ENCODE data around the gene RBM33. TPM values are rescaled to one million over a fixed set of nuclear protein-coding genes. Genes with fewer than 3 reads are reported as not detected.

The RBM33 gene
- total RNA-seq, 2 experiments from 2014 or later: 81.4 to 85.6 TPM

DNA sequence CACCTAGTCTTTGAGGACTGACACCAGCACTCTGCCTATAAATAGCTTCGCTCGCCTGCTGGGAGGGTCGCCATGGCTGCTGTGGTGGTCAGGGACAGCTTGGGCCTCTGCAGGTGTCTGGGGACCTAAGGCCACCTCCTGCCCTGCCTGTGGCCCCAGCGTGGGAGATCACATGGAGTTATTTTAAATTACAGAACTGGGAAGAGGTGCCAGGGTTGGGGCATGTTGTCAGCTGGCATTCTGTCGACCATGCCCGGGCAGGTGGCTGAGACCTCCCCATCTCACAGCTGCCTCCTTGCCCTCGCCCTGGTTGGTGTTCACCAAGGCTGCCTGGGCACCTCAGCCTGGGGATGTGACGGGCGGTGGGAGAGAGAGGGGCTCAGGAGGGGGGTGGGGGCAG is 149.7 kb downstream of the RBM33 start:
- ATAC-seq: no peak
- DNase-seq: no peak
- POLR2A ChIA-PET: no interaction called here
- H3K27ac Mint-ChIP-seq: no peak overlapping the region
- H3K36me3 Mint-ChIP-seq (ENCODE audit: low read depth): no peaks in the 10 kb centered on the region
- no peaks in the 10 kb centered on the region for H3K9me3 Mint-ChIP-seq (ENCODE audit: insufficient read depth)
- H3K27me3 Mint-ChIP-seq (ENCODE audit: low read depth): peaks cover 10% of the 10 kb centered on the region
- CTCF ChIA-PET: no interaction called here
- peaks cover 10% of the 10 kb centered on the region for H3K4me1 Mint-ChIP-seq (ENCODE audit: low read depth)
- H3K4me3 Mint-ChIP-seq: no peak overlapping the region

DNA sequence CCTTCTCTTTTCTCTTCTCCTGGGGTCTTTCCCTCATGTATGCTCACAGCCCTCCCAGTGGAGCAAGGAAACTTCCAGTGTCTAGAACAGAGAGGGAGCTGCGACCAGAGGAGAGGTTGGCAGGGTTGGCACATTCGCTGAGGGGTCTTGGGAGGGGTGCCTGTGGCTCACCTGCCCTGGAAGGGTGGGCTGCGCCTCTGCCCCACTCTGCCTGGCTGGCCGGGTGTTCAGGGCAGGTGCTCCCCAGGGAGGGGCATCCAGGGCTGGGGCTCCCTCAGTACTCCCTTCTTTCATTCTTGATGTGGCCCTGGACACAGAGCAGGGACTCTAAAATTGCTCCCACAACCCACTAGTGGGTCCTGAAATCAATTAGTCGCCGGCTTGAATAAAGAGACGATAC is 150.9 kb downstream of the RBM33 start:
- Mint-ChIP-seq H3K9me3 (ENCODE audit: insufficient read depth) (no peaks in the 10 kb centered on the region), H3K27me3 (ENCODE audit: low read depth) (peaks cover 19% of the 10 kb centered on the region), H3K36me3 (ENCODE audit: low read depth) (no peaks in the 10 kb centered on the region), H3K27ac (no peak overlapping the region), H3K4me3 (no peak overlapping the region), H3K4me1 (ENCODE audit: low read depth) (peaks cover 13% of the 10 kb centered on the region)
- no peak for DNase-seq
- CTCF ChIA-PET: no interaction called here
- POLR2A ChIA-PET: no interaction called here
- ATAC-seq: no peak

DNA sequence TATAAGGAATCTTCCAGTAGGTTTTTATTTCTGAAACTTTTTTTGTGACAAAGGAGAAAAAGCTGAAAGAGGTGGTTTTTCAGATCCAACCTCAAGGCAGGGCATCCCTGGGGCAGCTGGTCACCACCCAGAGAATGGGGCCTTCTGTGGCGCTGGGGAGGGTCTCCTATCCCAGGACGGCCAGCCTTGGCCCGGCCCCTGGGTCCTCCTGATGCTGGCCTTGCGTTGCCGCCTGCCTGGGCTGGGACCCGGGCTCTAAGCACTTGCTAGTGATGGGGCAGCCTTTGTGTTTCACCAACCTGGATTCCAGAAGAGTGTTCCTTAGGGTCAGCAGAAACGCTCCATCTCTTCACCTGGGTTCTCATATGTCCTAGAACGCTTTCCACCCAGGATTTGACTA is 151.5 kb downstream of the RBM33 start:
- peaks cover 23% of the 10 kb centered on the region for H3K27me3 Mint-ChIP-seq (ENCODE audit: low read depth)
- no peak overlapping the region for H3K4me3 Mint-ChIP-seq
- ATAC-seq (no peak), DNase-seq (no peak)
- ChIA-PET POLR2A (no interaction called here), CTCF (no interaction called here)
- H3K4me1 Mint-ChIP-seq (ENCODE audit: low read depth): peaks cover 13% of the 10 kb centered on the region
- no peaks in the 10 kb centered on the region for H3K36me3 Mint-ChIP-seq (ENCODE audit: low read depth)
- H3K27ac Mint-ChIP-seq: no peak overlapping the region
- H3K9me3 Mint-ChIP-seq (ENCODE audit: insufficient read depth): no peaks in the 10 kb centered on the region

DNA sequence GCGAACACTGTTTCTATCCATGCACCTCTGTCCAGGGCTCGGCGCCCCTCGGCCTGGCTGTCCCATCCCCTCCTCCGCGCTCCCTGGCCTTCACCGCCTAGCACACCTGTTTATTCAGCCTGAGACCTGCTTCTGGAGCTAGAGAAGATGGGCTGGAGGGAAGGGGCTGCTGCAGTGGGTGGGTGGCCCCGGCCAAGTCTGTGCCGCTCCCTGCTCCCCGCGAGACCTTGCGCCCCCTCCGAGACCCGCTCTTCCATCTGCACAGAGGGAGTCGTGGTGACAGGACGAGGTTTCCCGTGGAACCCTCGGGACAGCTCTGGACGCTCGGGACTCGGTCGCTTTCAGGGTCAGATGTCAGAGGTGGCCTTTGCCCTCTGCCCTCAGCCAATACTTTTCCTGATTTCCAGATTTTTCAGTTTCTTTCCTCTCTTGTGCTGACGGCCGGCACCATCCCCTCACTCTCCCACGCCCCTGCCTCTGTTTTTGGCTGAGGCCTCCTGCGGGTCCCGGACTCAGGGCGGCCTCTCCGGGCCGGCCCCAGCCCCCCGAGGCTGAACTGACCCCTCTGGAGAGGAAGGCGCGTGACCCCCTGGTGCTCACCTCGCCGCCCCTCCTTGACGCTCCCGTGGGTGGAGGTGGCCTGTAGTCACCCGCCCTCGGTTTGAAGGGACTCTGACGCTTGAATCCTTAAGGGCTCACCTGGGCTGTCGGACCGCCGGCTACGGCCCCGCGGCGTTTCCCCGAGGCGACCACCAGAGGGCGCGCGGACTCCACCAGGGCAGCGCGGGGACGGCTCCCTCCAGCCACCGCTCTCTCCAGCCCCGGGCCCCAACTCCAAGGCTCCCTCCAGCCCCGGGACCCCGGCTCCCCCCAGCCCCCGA is 152.2 kb downstream of the RBM33 start:
- ChIA-PET POLR2A (no interaction called here), CTCF (interaction anchor here (1.1 kb wide), 1 partner anchor 330 kb away, joined by 3 read pairs; no protein-coding TSS in a partner anchor)
- H3K36me3 Mint-ChIP-seq (ENCODE audit: low read depth): no peaks in the 10 kb centered on the region
- ATAC-seq (peak; percentile 86), DNase-seq (peak; percentile 71)
- no peaks in the 10 kb centered on the region for H3K9me3 Mint-ChIP-seq (ENCODE audit: insufficient read depth)
- peaks cover 29% of the 10 kb centered on the region for H3K27me3 Mint-ChIP-seq (ENCODE audit: low read depth)
- H3K4me1 Mint-ChIP-seq (ENCODE audit: low read depth): peaks cover 13% of the 10 kb centered on the region
- H3K27ac Mint-ChIP-seq: no peak overlapping the region
- no peak overlapping the region for H3K4me3 Mint-ChIP-seq

DNA sequence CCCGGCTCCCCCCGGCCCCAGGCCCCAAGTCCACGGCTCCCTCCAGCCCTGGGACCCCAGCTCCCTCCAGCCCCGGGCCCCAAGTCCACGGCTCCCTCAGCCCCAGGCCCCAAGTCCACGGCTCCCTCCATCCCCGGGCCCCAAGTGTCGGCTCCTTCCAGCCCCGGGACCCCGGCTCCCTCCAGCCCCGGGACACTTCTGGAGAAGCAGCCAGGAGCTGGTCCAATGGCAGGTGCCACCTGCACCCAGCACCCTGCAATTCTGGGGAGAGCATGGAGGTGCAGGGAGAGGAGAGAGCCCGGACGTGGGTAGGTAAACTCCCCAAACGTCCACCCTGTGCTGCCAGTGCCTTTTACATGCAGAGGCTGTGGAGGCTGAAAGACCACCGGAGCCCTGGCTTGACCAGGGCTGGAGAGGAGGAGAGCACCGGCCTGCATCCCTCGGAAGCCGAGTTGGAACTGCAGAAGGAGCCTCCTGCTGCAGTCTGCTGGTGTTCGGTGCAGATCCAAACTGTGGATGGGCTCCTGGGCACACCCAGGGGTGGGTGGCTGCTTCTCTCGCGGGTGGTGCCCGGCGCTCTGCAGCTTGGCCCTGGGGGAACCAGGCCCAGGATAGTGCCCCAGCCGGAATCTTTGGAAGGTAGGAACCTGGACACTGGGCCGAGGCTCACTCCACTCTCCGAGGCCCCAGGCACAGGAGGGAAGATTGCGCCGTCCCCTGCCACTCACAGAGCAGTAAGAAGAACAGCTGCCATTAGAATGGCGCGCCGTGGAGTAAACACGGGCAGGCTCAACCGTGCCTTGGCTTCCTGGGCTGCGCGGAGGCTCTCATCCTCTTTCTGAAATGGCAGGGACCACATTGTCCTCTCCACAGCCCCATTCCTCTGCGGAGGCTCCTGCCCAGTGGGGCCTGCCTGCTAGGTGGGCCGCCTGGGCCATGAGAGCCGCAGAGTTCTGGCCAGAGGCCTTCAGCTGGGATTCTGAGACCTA is 153.1 kb downstream of the RBM33 start:
- peaks cover 13% of the 10 kb centered on the region for H3K4me1 Mint-ChIP-seq (ENCODE audit: low read depth)
- H3K4me3 Mint-ChIP-seq: no peak overlapping the region
- POLR2A ChIA-PET: no interaction called here
- CTCF ChIA-PET: interaction anchor here (1.0 to 1.1 kb wide), 2 partner anchors 11 to 331 kb away, joined by 3 to 5 read pairs; no protein-coding TSS in a partner anchor
- no peaks in the 10 kb centered on the region for H3K36me3 Mint-ChIP-seq (ENCODE audit: low read depth)
- no peak for DNase-seq
- H3K9me3 Mint-ChIP-seq (ENCODE audit: insufficient read depth): no peaks in the 10 kb centered on the region
- peak; percentile 37 for ATAC-seq
- H3K27ac Mint-ChIP-seq: no peak overlapping the region
- H3K27me3 Mint-ChIP-seq (ENCODE audit: low read depth): peaks cover 34% of the 10 kb centered on the region

DNA sequence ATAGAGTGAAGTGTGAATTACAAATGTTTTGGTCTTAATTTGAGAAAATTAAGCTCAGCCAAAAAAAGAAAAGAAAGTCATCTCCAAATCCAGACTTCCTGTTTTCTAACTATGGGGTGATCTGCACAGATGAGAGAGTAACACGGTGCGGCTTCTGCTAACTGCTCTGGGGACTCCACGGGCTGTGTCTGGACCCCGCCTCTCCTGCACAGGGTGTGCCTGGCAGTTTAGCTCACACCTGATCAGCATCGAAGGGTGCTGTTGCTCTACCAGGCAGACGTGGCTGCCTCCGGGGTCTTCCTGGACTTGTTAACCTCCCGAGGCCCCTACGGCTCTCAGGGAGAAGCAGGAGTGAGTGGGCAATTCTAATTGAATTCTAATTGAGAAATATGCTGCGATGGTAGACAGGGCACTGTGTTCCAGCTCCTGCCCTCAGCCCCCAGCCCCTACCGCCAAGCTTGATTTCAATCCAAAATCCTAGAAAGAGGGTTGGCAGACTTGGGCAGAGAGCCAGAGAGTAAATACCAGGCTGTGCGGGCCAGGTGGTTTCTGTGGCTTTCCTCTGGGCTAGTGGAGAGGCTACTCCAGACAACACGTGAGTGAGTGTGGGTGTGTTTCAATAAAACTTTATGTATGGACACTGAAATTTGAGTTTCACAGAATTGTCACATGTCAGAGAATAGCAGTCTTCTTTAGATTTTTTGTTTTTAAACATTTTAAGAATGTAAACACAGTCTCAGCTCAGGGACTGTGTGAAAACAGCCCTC is 154.4 kb downstream of the RBM33 start:
- Mint-ChIP-seq H3K9me3 (ENCODE audit: insufficient read depth) (no peaks in the 10 kb centered on the region), H3K27ac (no peak overlapping the region), H3K4me1 (ENCODE audit: low read depth) (peaks cover 20% of the 10 kb centered on the region), H3K27me3 (ENCODE audit: low read depth) (peaks cover 41% of the 10 kb centered on the region), H3K4me3 (no peak overlapping the region), H3K36me3 (ENCODE audit: low read depth) (no peaks in the 10 kb centered on the region)
- DNase-seq: no peak
- ChIA-PET POLR2A (no interaction called here), CTCF (interaction anchor here (1.0 kb wide), 1 partner anchor 9 kb away, joined by 5 read pairs; no protein-coding TSS in a partner anchor)
- no peak for ATAC-seq

DNA sequence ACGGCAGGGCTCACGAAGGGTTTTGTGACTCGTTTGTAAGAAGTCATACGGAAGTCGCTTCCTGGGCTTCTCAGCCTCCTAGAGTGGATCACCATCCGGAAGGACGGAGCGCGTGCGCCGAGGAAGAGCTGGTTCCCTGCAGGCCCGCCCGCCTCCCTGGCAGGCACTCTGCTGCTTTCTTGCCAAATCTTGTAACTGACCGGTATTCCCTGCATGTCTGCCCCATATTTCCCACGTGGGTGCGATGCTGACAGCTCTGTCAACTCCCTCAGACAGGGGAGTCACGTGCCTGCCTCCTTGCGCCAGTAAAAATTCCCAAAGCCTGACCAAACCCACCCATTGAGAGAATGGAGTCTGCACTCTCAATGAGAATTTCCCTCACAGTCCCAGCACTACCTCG is 155.1 kb downstream of the RBM33 start:
- POLR2A ChIA-PET: no interaction called here
- Mint-ChIP-seq H3K4me3 (no peak overlapping the region), H3K27me3 (ENCODE audit: low read depth) (peaks cover 44% of the 10 kb centered on the region), H3K9me3 (ENCODE audit: insufficient read depth) (no peaks in the 10 kb centered on the region), H3K36me3 (ENCODE audit: low read depth) (no peaks in the 10 kb centered on the region), H3K4me1 (ENCODE audit: low read depth) (peaks cover 24% of the 10 kb centered on the region), H3K27ac (no peak overlapping the region)
- ATAC-seq: no peak
- DNase-seq: no peak
- CTCF ChIA-PET: no interaction called here

DNA sequence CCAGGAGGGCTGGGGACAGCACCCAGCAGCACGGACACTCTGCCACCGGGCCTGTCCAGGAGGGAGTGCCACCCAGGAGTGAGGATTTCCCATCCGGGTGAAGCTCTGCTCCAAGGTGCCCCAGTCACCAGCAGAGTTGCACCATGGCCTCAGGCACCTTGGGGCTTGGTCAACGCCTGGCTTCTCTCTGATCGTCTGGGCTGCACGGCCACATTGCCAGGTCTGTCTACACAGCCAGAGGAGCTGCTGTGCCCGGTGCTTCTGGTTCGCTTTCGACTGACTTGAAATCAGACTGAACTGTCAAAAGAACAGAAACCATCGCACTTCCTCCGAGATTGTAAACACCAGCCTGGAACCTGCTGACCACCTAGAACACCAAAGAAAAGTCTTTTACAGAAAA is 155.8 kb downstream of the RBM33 start:
- H3K4me3 Mint-ChIP-seq: no peak overlapping the region
- POLR2A ChIA-PET: no interaction called here
- no peak overlapping the region for H3K27ac Mint-ChIP-seq
- CTCF ChIA-PET: no interaction called here
- H3K4me1 Mint-ChIP-seq (ENCODE audit: low read depth): peaks cover 25% of the 10 kb centered on the region
- H3K27me3 Mint-ChIP-seq (ENCODE audit: low read depth): peaks cover 46% of the 10 kb centered on the region
- DNase-seq (no peak), ATAC-seq (no peak)
- H3K9me3 Mint-ChIP-seq (ENCODE audit: insufficient read depth): no peaks in the 10 kb centered on the region
- no peaks in the 10 kb centered on the region for H3K36me3 Mint-ChIP-seq (ENCODE audit: low read depth)

DNA sequence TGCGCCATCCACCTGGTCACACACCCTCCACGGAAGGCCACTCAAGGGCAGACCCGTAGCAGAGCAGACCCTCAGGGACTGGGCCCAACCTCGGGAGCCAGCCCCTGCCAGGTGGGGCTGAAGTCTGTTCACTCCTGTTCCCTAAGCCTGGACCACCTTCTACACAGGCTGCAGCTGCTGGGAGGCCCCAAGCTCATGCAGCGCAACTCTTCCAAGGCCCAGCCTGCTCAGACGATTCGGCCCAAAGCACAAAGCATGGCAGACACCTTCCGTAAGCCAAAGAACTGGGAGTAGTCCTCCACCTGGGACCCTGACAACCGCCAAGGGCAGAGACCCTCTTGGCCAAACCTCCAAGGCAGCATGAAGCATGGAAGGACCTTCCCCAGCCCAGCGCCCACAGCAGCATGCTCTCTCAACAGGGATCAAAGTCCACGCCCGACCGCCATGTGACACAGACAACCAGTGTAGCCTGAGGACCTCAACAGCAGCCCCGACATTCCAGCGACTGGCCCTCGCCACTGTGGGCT is 156.3 kb downstream of the RBM33 start:
- Mint-ChIP-seq H3K36me3 (ENCODE audit: low read depth) (no peaks in the 10 kb centered on the region), H3K9me3 (ENCODE audit: insufficient read depth) (no peaks in the 10 kb centered on the region), H3K27me3 (ENCODE audit: low read depth) (peaks cover 48% of the 10 kb centered on the region), H3K27ac (no peak overlapping the region), H3K4me1 (ENCODE audit: low read depth) (peaks cover 26% of the 10 kb centered on the region), H3K4me3 (no peak overlapping the region)
- POLR2A ChIA-PET: no interaction called here
- CTCF ChIA-PET: no interaction called here
- ATAC-seq (no peak), DNase-seq (no peak)

DNA sequence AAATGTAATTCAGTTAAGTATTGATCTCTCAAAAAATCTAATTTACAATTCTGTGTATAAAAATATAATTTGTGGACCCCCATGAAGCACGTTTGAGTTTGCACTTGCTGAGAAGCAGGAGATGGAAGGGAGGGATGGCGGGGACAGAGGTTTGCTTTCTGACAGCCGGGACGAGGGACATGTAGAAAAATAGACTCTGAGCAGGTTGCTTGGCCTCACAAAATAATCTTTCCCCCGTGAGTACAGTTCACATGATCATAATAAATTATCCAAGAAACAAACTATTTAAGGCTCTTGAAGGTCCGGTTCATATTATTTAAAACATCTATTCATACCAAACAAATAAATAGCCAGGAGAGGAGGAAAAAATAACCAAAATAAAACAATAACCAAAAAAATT is 157.8 kb downstream of the RBM33 start:
- DNase-seq (no peak), ATAC-seq (no peak)
- no peaks in the 10 kb centered on the region for H3K36me3 Mint-ChIP-seq (ENCODE audit: low read depth)
- CTCF ChIA-PET: no interaction called here
- no peak overlapping the region for H3K27ac Mint-ChIP-seq
- H3K9me3 Mint-ChIP-seq (ENCODE audit: insufficient read depth): no peaks in the 10 kb centered on the region
- H3K27me3 Mint-ChIP-seq (ENCODE audit: low read depth): peaks cover 59% of the 10 kb centered on the region
- H3K4me1 Mint-ChIP-seq (ENCODE audit: low read depth): peaks cover 31% of the 10 kb centered on the region
- peak overlapping the region; percentile 6 for H3K4me3 Mint-ChIP-seq
- POLR2A ChIA-PET: no interaction called here

DNA sequence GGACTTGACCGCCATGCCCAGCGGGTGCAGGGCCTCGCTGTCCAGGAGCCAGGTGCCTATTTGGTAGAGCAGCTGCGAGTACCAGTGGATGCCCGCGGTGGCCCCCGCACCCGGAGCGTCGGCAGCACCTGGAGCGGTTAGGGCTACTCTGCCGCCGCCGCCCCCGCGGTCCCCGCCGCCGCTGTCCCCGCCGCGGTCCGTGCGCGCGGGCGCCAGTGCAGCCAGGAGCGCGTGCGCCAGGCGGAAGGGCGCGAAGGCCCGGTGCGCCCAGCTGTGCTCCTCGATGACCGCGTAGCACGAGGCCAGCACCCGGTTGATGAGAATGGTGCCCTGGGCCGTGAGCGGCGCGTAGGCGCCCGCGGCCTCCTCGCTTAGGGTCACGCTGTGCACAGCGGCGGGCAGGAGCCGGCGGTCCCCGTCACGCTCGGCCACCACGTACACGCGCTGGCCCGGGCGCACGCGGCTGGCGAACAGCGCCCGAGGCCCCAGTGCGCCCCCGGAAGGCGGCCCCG is 158.5 kb downstream of the RBM33 start:
- H3K27me3 Mint-ChIP-seq (ENCODE audit: low read depth): peaks cover 66% of the 10 kb centered on the region
- H3K9me3 Mint-ChIP-seq (ENCODE audit: insufficient read depth): no peaks in the 10 kb centered on the region
- ATAC-seq (no peak), DNase-seq (no peak)
- ChIA-PET POLR2A (no interaction called here), CTCF (interaction anchor here (0.9 kb wide), 1 partner anchor 204 kb away, joined by 3 read pairs; no protein-coding TSS in a partner anchor)
- H3K27ac Mint-ChIP-seq: no peak overlapping the region
- peaks cover 37% of the 10 kb centered on the region for H3K4me1 Mint-ChIP-seq (ENCODE audit: low read depth)
- H3K36me3 Mint-ChIP-seq (ENCODE audit: low read depth): no peaks in the 10 kb centered on the region
- no peak overlapping the region for H3K4me3 Mint-ChIP-seq

Measured in activated CD8-positive, alpha-beta T cell treated with anti-CD3 and anti-CD28 coated beads, Interleukin-2, amount 10 ng/mL, durations not matched to agents 7 days and 5 days (primary cell).